Nephron (organoid): ENCODE results near the gene DNLZ.

Experiments used
- H3K27ac Mint-ChIP-seq, 3 experiments: 2 replicates each; pipeline ENCODE4 v1.8.0; 2020; ENCODE audit warnings: mixed read lengths in 3 of 3, mild to moderate bottlenecking in 2 of 3, moderate library complexity in 1 of 3
- H3K27me3 Mint-ChIP-seq: 2 replicates; pipeline ENCODE4 v1.8.0; 2021; ENCODE audit warnings: low read depth, mild to moderate bottlenecking, moderate library complexity, mixed read lengths
- H3K36me3 Mint-ChIP-seq: 2 replicates; pipeline ENCODE4 v1.8.0; 2020; ENCODE audit warnings: low read depth, mixed read lengths
- H3K4me1 Mint-ChIP-seq: 2 replicates; pipeline ENCODE4 v1.8.0; 2020; ENCODE audit warnings: mixed read lengths
- H3K4me3 Mint-ChIP-seq, 3 experiments: 2 replicates each; pipeline ENCODE4 v1.8.0; 2020; ENCODE audit warnings: mild to moderate bottlenecking in 3 of 3, mixed read lengths in 3 of 3, moderate library complexity in 2 of 3
- H3K9me3 Mint-ChIP-seq: 2 replicates; pipeline ENCODE4 v1.8.0; 2020; ENCODE audit warnings: mixed read lengths
- CTCF ChIP-seq, 3 experiments: fragments of 200-600 bp; sonication (generic); IDR thresholded peaks; one replicate each; pipeline ENCODE4 v1.5.0; 2021; ENCODE audit warnings: antibody characterized with exemption in 3 of 3; ENCODE audit not compliant: unreplicated experiment in 3 of 3

DNLZ gene

DNA sequence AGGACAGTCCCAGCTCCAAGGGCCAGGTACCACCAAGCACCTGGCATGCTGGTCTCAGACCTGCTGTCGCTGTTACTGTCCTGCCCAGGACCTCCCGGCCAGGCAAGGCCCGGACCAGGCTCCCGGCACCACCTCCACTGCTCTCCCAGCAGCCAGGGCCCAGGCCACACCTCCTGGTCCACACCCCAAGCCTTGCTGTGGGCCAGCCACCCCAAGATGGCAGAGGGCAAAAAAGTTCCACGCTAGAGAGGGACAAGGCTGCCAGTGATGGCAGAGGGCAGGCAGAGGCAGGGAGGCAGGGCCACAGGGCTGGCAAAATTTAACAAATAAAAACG, 1.1 kb downstream of the DNLZ start:
- no peaks in the 10 kb centered on the region for H3K36me3 Mint-ChIP-seq

GRCh38 chr9:136361754-136362449, 1.6 kb downstream of the DNLZ start:
- TF ChIP-seq CTCF (IDR thresholded peaks at IDR 0.05; ENCODE audit: unreplicated experiment in 3 of 3), result no peak
- H3K4me1 Mint-ChIP-seq, result no peaks in the 10 kb centered on the region
- H3K36me3 Mint-ChIP-seq, result no peaks in the 10 kb centered on the region
- peak overlapping the region in 2 of 3 experiments; percentile 23 to 67 for H3K4me3 Mint-ChIP-seq
- no peaks in the 10 kb centered on the region for H3K27me3 Mint-ChIP-seq
- no peaks in the 10 kb centered on the region for H3K9me3 Mint-ChIP-seq
- H3K27ac Mint-ChIP-seq, result no peak overlapping the region

More for the DNA sequence above, 1.1 kb downstream of the DNLZ start:
- peak overlapping the region in 1 of 3 experiments; percentile 48 for H3K27ac Mint-ChIP-seq
- H3K27me3 Mint-ChIP-seq, result no peaks in the 10 kb centered on the region
- H3K4me3 Mint-ChIP-seq, result peak overlapping the region; percentile 67 to 88 (median 87)
- H3K4me1 Mint-ChIP-seq, result no peaks in the 10 kb centered on the region
- no peak for TF ChIP-seq CTCF (IDR thresholded peaks at IDR 0.05; ENCODE audit: unreplicated experiment in 3 of 3)
- H3K9me3 Mint-ChIP-seq, result no peaks in the 10 kb centered on the region

- H3K4me3 Mint-ChIP-seq, result peak overlapping the region in 2 of 3 experiments; percentile 38 to 50
- H3K27me3 Mint-ChIP-seq, result no peaks in the 10 kb centered on the region
- H3K36me3 Mint-ChIP-seq, result no peaks in the 10 kb centered on the region
- H3K9me3 Mint-ChIP-seq, result no peaks in the 10 kb centered on the region
- H3K4me1 Mint-ChIP-seq, result no peaks in the 10 kb centered on the region
- no peak overlapping the region for H3K27ac Mint-ChIP-seq
- TF ChIP-seq CTCF (IDR thresholded peaks at IDR 0.05; ENCODE audit: unreplicated experiment in 3 of 3), result no peak
These were observed 2.3 kb downstream of the DNLZ start for GRCh38 chr9:136361047-136361753.

DNA sequence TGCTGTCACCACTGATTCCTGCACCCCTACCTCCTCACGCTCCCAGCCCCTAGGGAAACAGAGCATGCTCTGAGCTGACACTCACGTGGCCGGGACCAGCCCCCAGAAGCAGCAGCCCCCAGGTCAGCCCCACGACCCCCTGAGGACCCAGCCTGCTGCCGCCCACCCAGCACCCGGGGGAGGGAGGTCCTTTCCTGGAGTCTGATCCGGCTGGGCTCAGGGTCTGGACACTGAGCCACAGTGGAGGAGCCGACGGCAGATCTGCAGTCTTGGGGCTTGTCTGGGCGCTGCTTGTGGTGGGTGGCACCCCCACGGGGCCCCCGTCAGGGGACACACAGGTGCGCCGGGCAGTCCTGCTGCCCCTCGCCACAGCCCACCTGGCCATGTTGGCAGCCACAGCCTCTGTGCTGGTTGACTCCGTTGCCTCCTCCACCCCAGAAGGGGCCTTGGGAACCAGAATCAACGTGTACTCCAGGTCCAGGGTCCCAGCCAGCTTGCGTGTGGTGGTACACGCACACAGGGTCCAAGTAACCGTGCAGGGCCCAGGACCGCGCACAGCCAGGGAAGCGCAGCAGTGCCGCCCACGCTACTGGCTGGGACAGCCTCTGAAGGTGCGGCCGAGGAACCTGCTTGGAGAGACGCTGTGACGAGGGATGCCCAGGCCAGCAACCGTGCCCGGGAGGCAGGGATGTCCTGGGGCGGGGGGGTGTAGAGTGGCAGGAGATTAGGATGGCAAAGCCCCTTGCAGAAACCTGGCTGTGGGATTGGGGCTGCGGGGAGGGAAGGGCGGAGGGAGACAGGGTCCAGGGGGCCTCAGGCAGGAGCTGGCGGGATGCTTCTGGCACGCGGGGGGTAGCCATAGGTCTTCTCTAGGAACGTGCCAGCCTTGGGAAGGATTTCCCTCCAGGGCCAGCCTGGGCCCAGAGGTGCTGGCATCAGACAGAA, 3.5 kb downstream of the DNLZ start:
- Mint-ChIP-seq H3K4me3 (no peak overlapping the region), H3K27ac (no peak overlapping the region), H3K36me3 (no peaks in the 10 kb centered on the region), H3K27me3 (no peaks in the 10 kb centered on the region), H3K9me3 (no peaks in the 10 kb centered on the region), H3K4me1 (no peaks in the 10 kb centered on the region)
- no peak for TF ChIP-seq CTCF (IDR thresholded peaks at IDR 0.05; ENCODE audit: unreplicated experiment in 3 of 3)

- no peaks in the 10 kb centered on the region for H3K27me3 Mint-ChIP-seq
- no peak overlapping the region for H3K27ac Mint-ChIP-seq
- H3K9me3 Mint-ChIP-seq, result no peaks in the 10 kb centered on the region
- TF ChIP-seq CTCF (IDR thresholded peaks at IDR 0.05; ENCODE audit: unreplicated experiment in 3 of 3), result no peak
- H3K36me3 Mint-ChIP-seq, result no peaks in the 10 kb centered on the region
- H3K4me1 Mint-ChIP-seq, result peaks cover 8% of the 10 kb centered on the region
- no peak overlapping the region for H3K4me3 Mint-ChIP-seq
These were observed 4.7 kb downstream of the DNLZ start for GRCh38 chr9:136358888-136359287.
